HG02759 (cell line): ENCODE measurements around the gene CAPZB.
A peak's percentile ranks its signal among the peaks of the same experiment; 100 is the strongest.

ENCODE experiments used
- ATAC-seq: cut with Tn5 transposase; IDR thresholded peaks from one replicate; pipeline ENCODE4 v1.9.1; 2021; ENCODE audit warnings: mild to moderate bottlenecking, moderate library complexity; ENCODE audit not compliant: unreplicated experiment

Gene CAPZB

DNA sequence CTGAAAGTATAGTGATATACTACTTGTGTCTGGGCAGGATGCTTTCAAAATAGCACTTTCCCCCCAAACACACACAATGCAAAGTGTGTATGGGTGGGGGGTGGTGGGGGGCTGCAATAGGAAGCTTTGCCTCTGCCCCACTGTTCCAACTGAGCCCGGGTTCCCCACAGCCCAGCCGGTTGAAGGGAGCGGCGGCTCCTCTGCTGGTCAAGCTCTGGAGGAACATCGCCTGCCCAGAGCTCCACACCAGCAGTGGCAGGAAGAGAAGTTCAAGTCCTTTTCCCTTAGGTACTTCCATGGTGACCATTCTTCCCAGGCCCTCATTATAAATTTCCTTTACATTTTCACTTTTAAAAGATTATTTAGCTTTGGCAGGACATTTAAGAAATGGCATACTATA lies 74.9 kb downstream of the CAPZB start:
- ATAC-seq = no peak

DNA sequence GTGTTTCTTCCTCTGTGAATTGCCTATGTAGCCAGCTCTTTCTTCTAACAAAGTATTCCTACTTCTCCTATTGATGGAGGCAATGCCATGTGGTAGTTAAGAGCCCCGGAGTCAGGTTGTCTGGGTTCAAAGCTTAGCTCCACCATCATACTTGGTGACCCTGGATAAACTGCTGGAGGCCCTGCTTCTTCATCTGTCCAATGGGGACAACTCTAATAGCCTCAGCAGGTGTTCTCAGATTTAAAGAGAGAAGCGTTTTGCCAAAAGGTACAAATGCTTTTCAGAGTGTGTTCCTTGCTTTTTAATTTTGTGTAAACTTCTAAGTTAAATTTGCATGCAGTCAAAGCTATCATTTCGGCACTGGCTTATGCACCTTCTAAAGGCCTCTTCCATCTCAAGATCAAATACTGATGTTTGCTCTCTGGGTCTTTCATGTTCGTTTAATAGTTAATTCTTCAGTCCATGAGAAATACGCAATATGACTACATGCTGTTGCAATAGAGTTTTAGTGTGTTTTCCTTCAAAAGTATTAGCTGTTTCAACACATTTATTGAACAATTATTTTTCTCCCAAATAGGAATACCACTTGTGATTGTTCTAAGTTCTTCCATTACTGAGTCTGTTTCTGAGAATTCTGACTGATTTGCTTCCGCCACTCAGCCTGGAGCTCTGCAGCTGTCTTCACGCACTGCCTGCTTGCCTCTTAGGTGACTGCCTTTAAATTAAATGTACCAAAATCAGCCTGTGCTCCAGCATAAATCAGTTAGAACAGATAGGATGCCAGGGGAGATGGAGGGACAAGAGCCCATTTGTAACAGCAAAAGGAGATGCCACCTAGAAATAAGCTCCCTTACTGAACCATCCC lies 75.6 kb downstream of the CAPZB start:
- no peak for ATAC-seq

DNA sequence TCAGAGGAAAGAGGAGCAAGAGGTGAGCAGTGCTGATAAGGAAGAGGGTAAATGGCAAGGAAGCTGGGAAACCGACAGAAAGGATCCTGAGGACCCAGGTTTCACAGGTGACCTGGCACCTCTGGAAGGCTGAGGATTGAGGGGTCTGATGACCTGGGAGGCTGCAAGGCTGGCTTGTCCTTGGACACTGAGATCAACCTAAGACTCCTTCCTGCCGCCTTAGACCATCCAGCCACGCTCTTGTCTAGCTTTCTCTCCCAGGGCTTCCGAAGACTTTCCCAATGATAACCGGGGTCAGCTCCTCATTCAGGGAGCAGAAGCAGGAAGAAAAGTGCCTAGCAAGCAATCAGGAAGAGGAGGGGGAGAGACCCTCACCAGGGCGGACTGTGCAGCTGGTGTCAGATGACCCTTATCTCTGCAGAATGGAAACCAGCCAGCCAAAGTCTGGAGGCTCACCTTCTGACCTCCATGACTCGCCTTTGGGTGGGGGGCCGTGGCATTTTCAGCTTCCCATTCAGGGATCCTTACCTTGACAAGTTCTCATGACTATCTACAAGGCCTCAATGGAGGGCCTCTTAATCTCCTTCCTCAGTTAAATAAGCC lies 77.7 kb downstream of the CAPZB start:
- ATAC-seq = no peak

DNA sequence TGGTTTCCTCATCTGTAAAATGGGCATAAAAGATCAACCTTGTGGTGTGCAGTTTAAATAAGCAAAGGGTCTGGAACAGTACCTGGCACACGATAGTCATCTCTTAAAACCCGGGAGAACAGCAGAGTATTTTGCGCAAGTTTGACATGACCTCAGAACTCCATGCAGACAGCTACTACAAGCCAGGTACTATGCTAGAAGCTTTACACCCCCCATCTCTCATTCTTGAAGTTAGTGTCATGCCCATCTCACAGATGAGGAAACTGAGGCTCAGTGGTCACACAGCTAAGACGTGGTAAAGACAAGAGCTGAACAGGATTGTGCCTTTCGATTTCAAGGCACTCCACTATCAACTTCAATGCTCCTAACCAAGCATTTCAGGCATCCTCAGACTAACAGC lies 78.7 kb downstream of the CAPZB start:
- no peak for ATAC-seq

DNA sequence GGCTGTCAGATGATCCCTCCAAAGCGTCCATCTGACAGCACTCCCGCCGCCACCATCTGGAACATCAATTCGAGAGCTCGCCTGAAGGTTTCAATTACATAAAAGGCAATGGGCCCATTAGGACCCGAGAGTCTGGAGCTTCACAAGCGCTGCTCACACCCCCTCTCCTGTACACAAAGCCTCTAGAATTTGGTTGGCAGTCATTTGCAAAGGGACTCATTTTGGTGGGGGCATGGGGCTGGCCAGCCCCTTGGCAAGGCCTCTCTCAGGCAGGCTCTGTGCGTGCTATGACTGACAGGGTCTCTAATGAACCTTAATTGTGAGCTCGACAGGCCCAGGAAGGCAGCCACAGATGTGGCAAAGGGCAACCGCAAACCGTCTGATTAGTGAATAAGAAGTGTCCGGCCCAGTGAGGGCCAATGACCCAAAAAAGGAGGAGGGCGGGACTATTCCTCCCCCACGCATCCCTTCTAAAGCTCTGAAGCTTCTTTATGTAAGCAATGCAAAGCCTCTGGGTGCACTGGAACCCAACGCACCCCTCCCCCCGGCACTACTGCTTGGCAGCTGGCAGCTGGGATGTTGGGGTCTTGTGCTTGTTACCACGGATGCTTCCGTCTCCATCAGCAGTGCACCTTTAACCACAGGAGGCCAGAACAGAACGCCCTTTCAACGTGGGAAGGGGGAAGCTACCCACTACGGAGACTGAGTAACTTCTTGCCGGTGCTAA lies 79.4 kb downstream of the CAPZB start:
- ATAC-seq = no peak

DNA sequence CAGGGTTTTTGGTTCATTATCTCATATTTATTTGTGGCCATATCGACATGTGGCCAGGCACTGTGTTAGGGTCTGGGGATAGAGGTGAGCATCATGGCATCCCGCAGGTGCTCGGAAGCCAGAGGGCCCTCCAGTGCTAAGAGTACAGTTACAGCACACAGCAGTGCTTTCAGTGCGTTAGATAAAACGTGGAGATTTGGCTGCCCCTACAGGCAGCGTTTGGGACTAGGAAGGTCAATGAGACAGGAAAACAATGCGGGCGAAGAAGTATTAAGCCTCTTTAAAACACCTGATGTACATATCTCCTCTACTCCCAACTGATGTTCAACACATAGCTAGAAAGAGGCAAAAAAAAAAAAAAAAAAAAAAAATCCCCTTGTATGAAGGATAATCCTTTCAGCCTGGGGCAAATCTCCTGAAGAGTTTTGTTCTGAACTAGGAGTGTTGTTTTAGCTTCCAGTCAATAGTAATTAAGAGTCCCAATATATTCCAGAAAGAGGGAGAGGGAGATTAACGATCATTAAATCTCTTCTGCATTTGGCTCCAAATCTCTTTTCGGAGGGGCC lies 80.1 kb downstream of the CAPZB start:
- no peak for ATAC-seq

DNA sequence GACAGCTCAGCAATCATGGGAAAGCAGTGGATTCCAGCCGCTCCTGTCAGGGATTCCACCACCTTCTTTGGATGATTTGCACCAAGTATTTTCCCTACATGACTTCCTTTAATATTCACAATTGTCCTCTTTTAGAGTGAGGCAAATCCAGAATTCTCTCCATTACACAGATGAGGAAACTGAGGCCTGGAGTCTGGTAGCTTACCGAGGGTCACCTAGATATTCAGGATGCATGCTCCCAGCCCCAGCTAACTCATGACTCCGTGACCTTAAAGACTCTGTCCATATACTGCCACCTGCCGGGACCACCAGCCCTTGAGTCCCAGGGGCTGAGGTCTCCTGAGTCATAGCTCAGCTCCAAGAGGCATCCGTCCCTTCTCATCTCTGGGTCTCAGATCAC lies 80.6 kb downstream of the CAPZB start:
- no peak for ATAC-seq

DNA sequence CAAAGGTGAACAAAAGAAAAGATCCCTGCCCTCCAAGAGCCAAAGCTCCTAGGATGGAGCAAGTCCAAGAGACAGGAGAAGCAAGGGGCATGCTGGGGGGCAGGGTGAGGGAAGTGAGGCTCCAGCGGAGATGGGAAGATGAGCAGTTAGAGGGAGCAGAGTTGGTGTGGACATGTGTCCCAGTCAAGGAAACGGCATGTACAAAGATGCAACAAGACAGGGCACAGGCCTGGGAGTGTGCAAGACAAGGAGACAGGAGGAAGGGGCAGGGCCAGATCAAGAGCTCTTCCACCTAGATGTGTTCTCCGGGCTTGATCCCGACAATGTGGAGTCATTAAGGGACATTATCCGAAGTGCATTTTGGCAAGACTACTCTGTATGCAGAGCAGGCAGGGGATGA lies 82.1 kb downstream of the CAPZB start:
- no peak for ATAC-seq

DNA sequence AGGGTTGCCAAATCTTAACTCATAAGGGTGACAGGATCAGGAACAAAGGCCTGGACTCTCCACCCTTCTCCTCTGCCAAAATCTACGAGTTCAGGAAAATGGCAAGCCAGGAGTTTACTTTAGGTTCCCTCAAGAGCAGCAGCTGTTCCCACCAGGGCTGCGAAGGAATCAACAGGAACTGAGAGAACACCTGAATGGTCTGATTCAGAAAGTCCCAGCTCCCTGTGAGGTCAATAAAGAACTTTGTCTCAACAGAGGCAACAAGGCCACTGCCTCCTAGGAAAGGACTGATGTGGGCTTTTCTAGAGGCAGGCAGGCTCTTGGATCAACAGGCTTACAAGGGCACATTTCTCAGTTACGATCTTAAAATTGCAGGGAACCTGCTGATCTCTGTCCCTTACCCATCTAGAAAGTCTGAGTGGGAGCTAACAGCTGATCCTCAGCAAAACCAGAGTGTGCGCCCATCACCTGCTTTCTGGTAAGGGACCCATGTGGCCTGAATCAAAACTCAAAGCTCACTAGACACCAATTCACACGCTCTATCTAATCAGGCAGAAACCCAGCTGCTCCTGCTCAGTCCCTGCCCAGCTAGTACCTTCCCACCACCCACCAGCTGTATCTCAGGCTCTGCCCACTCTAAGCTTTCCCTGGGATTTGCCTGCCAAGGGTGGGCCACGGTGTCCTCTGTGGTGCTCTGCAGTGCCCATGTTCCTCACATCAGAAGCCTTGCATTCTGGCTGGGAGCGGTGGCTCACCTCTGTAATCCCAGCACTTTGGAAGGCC lies 83.1 kb downstream of the CAPZB start:
- no peak for ATAC-seq

DNA sequence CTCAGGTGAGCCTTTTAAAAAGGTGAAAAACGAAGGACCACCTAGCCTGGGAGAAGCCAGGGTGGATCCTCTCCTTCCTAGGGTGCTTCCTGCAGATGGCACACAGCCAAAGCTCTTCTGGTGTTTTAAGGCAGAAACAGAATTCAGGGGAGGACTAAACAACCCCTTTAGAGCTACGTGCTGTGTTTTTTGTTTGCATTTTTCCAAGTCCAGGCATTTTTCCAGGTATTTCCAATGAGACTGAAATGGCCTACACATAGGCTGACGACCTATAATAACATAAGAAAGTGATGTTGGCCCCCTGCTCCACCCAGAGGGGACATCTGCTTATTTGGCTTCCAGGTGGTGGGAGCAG lies 83.8 kb downstream of the CAPZB start:
- ATAC-seq = no peak

DNA sequence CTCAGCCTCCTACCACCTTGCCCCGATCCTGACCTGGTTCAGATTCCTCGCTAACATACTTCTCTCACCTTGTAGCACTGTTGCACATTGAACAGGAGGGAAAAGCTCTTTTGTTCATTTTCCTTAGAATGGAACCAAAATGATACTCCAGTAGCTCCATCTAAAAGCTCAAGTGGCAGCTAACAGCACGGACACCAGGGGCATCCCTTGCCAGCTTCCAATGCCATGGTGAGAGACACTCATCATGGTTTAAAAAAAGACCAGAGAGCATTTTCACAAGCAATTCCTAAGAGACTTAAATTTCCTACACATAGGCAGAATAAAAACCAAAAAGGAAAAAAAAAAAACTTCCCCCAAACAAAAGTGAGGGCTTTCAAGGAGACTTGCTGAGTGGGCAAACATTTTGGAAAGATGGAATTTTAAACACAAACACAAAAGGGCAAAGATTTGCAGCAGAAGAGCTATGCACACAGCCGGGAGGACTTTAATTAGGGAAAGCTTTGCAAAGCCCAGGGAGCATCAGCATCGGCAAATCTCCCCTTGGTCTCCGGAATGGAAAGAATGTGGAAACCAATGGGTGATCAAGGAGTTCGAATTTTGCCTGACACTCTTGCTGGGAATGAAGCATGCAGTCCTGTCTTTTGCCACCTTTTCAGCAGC lies 84.3 kb downstream of the CAPZB start:
- no peak for ATAC-seq

DNA sequence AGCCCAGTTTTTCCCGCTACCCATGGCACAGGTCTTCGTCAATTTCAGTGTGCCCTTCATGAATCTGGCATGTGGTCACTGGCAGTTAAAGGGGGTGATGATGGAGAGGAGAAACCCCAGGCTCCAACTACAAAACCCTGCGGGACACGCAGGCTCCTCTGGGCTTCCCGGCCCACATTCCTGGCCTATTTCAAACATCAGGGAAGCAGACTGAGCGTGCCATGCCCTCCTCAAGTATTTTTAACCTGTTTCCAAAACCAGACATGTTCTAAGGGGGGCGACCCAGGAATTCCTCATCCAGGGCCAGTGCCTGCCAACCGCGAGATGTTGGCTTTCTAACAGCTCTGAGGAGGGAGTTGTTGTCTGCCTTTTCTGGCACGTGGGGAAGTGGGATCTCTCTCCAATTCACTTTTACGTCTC lies 85.1 kb downstream of the CAPZB start:
- ATAC-seq = no peak

DNA sequence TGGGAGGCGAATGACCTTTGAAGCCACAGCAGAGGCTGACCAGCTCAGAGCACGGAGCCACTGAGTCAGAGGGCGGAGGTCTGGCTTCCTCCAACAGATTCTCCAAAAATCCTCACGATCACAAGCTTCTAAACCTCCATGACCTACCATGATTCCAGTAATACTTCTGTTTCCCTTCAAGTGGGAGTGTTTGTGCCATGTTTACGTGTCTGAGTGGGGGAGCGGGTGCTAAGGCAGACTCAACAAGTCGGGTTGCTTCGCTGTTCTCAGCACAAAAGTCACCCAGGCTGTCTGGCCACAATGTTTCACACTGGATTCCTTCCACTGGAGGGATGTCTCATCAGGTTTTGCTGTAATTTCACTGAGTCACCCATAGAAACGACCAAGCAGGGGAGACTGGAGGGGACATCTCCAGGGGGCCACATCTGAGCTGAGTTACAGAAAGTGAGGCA lies 87.0 kb downstream of the CAPZB start:
- no peak for ATAC-seq

DNA sequence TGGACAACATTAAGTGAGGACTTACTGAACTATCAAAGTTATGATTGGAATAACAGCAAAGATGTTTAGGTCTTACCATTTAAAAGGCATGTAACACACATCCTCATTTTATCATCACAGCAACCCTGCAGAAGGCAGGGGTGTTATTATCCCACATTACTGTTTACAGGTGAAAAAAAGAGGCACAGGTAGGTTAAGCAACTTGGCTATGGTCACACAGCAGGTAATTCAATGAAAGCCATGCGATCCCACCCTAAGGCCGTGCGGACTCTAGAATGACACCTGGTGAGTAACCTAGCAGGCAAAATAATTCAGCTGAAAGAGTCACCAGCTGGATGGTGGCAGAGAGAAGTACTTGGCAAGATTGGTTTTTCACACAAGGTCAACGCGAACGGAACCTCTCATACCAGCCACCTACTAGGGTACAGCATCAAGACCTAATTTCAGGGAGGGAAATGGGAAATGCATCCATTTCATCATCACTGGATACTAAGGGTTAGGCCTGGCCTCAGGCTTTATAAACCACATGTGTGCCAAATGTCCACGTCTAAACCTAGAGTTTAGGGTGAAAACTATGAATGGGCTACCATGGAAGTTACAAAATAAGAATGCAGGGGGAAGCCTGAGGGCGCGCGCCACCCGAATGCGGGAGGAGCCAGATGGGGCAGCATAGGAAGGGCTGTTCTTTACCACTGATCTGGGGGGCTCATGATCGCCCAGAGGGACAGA lies 88.0 kb downstream of the CAPZB start:
- no peak for ATAC-seq

DNA sequence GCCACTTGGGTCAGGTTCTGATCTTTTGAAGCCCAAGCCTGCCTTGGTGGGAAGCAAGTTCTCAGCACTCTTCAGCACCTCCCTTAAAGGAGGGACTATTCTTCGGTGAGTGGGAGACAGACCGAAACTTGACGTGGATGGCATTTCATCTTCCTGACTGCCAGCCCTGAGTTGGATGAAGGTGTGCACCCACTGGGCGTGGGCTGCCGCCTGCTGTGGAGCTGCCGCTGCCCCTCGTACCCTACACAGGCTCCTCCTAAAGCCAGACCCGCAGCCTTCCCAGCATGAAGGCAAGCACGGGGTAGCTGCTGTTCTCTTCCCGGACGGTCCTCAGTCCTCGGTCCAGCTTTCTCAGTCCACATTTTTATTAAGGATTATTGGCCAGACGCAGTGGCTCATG lies 89.1 kb downstream of the CAPZB start:
- ATAC-seq = no peak

DNA sequence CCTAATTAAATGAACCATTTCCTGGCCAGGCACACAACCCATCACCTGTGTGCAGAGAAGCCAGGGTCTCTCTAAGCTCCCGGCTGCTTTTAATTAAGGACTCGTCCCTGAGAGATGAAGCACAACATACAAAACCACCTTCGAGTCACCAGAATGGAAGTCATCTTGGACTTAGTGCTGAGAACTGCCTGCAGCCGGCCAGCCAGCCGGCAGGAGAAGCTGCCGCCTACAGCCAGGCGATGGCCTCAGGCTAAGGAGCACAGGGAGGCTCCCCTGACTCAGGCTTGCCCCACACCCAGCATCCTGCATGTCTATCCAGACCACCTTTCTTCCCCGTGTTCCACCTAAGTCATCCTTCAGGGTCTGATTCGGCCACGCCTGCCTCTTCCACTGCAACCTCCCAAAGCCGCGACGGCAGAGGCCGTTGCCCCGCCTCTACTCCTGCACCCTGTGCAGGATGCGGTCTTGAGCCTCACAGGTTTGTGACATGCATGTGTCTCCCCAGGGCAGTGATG lies 89.6 kb downstream of the CAPZB start:
- ATAC-seq = no peak

DNA sequence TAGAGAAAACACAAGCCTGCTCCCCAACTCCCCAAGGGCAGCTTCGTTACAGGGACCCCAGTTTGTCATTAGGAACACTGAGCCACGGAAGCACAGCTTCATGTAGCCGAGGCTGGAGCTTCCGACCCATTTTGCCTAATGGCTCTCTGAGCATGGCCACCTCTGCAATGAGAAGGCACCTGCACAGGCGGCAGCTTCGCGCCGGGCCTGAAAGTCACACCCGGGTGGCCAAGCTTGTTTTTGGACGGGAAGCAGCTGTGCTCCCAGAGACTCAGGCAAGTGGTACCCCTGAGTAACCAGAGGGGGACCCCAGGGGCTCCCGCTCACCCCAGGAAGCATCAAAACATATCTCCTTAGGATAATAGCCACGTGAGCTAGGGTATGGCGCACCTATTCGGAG lies 92.3 kb downstream of the CAPZB start:
- no peak for ATAC-seq

DNA sequence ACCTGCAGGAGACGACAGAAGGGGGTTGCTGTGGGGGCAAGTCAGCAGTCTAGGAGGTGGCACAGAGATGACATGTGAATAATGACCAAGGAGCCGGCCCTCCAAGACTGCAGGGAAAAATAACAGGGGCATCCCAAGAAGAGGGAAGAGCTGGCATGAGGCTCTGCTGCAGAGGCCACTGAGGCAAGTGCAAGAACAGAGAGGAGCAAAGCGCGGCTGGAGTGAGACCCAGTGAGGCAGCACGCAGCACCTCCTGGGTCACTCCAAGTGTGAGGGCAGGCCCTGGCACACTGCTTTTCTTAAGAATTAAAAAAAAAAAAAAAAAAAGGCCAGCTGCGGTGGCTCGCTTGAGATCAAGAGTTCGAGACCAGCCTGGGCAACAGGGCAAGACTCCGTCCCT lies 93.1 kb downstream of the CAPZB start:
- no peak for ATAC-seq

DNA sequence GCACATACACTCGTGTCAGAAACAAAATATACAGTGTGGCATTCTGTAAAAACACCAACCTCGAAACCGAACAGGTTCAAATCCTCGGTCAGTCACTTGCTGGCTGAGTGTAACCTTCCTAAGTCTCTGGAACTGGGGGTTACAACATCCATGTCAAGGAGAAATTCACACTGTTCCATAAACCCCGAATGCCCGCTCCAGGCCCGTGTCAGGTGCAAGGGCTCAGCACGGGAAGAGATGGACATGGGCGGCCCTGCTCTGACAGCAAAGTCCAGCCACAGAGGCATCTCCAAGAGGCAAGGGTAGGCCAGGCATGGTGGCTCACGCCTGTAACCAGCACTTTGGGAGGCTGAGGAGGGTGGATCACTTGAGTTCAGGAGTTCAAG lies 93.8 kb downstream of the CAPZB start:
- ATAC-seq = peak; percentile 2
